Adrenal gland (tissue), 12 donors: ENCODE measurements around the gene CAMK1. TPM values are rescaled to one million over a fixed set of nuclear protein-coding genes. Genes with fewer than 3 reads are reported as not detected.

Source experiments
- DNase-seq, 7 donors: peaks; one replicate each; pipeline ENCODE4 v3.0.0-alpha.2; 2019 to 2020
- H3K27ac ChIP-seq, 5 donors: fragments of 200-600 bp; sonication (generic) in 4 of 5; 1 replicate in 3 of 5; 2 replicates in 2 of 5; pipeline versions ENCODE4 v1.5.1 to v1.8.0; 2016 to 2020; ENCODE audit warnings: mild to moderate bottlenecking in 1 of 5
- H3K27me3 ChIP-seq: fragments of 200-600 bp; 2 replicates; pipeline ENCODE4 v1.8.0; 2021
- H3K36me3 ChIP-seq, 2 donors: fragments of 200-600 bp; replicated peaks in 1 of 2; 1 replicate in 1 of 2; 2 replicates in 1 of 2; pipeline versions ENCODE4 v1.5.1 to v1.8.0; 2018 to 2022
- H3K4me1 ChIP-seq, 2 donors: fragments of 200-600 bp; replicated peaks in 1 of 2; 1 replicate in 1 of 2; 2 replicates in 1 of 2; pipeline versions ENCODE4 v1.5.1 to v1.8.0; 2018 to 2021
- H3K4me3 ChIP-seq, 4 donors: fragments of 200-600 bp; sonication (generic) in 3 of 4; one replicate each; pipeline ENCODE4 v1.5.1; 2016 to 2018
- H3K9me3 ChIP-seq, 3 donors: fragments of 200-600 bp; sonication (generic) in 1 of 3; replicated peaks in 1 of 3; 1 replicate in 2 of 3; 2 replicates in 1 of 3; pipeline versions ENCODE4 v1.5.1 to v1.8.0; 2016 to 2021
- CTCF ChIP-seq, 6 experiments: fragments of 450-650 bp in 4 of 6; fragments of 200-600 bp in 2 of 6; sonication (generic) in 1 of 6; IDR thresholded peaks; 1 replicate in 5 of 6; 2 replicates in 1 of 6; pipeline versions ENCODE4 v1.5.1 to v1.8.0; 2016 to 2021; ENCODE audit warnings: antibody characterized with exemption in 6 of 6, mild to moderate bottlenecking in 2 of 6, moderate library complexity in 1 of 6
- POLR2A ChIP-seq, 2 donors: fragments of 450-650 bp; IDR thresholded peaks; one replicate each; pipeline ENCODE4 v1.6.1; 2017; ENCODE audit warnings: antibody characterized with exemption in 2 of 2, mild to moderate bottlenecking in 2 of 2, moderate library complexity in 1 of 2
- WGBS, 4 donors: extraction: QIAGEN DNeasy Blood & Tissue Kit in 2 of 4; methylation state at CpG; one replicate each; pipeline versions ENCODE4 v1.1.5 to v1.1.7; 2013 to 2017; 5-methylcytosine and 5-hydroxymethylcytosine counted together
- intact Hi-C, 2 donors: fragments of 100-400 bp; cut with DNase I; formaldehyde crosslinking; loops; one replicate each; pipeline versions ENCODE4 v1.14.1 to v1.15.0; 2022 to 2023
- polyA plus RNA-seq, 3 donors: library from polyadenylated mRNA; stranded (reverse); fragments of 200-250 nt in 2 of 3; fragments of 350-450 nt in 1 of 3; fragmentation: Illumina TruSeq in 1 of 3; extraction: RNeasy Lipid Tissue Mini Kit (QIAGEN cat#74804) in 1 of 3; gene quantifications; one replicate each; pipeline ENCODE4 v1.2.3, GENCODE V29; 2013 to 2014
- total RNA-seq, 9 donors: library from RNA; depleted of rRNA in 4 of 9; stranded (reverse); fragments of >200 nt in 4 of 9; fragments of 120-200 nt in 1 of 9; fragmentation: NEBNext Ultra II Directional in 1 of 9; extraction: Animal tissue kit (Norgen Biotek cat#: 25700) in 1 of 9; gene quantifications; one replicate each; pipeline versions ENCODE4 v1.1.0 to v1.2.4, GENCODE V29; 2013 to 2023
- donor health status: healthy with polysubstance abuse.
- donor health status: Bipolar disorder and iron deficiency.
- donor health status: DM: yes; HTN: yes; CAD: no.
- donor health status: DM: no; HTN: no; CAD: no.
- donor health status: DM: no; HTN: no; CAD: no.
- donor health status: DM: yes; HTN: yes; CAD: no.

The CAMK1 gene
- total and polyA plus RNA-seq, 12 donors: 12.7 to 281 (median 176) TPM

GRCh38 chr3:9729419-9729818, 40.3 kb downstream of the CAMK1 start:
- Histone ChIP-seq H3K36me3 (peaks cover 0 to 5% of the 10 kb centered on the region in 2 donors), H3K9me3 (no peaks in the 10 kb centered on the region), H3K27me3 (no peaks in the 10 kb centered on the region), H3K27ac (no peak overlapping the region), H3K4me3 (no peak overlapping the region), H3K4me1 (peaks cover 12 to 23% of the 10 kb centered on the region in 2 donors)
- no peak for TF ChIP-seq CTCF (IDR thresholded peaks at IDR 0.05)
- no peak for TF ChIP-seq POLR2A (IDR thresholded peaks at IDR 0.05)
- no peak for DNase-seq
- WGBS, 4 donors: 86 to 98% (median 90%) methylated on average over 9 to 10 of the region's 10 CpGs
- intact Hi-C loops: loop anchor here (10.0 kb wide), 2 partner anchors 215 to 225 kb away; no protein-coding TSS in a partner anchor

GRCh38 chr3:9727743-9728142, 42.0 kb downstream of the CAMK1 start:
- H3K36me3 ChIP-seq: no peaks in the 10 kb centered on the region
- 93 to 98% (median 97%) methylated on average over 2 of the region's 2 CpGs for WGBS, 4 donors
- H3K4me1 ChIP-seq: peaks cover 5 to 13% of the 10 kb centered on the region in 2 donors
- DNase-seq: no peak
- no peaks in the 10 kb centered on the region for H3K9me3 ChIP-seq
- no peaks in the 10 kb centered on the region for H3K27me3 ChIP-seq
- TF ChIP-seq CTCF (IDR thresholded peaks at IDR 0.05): no peak
- no peak for TF ChIP-seq POLR2A (IDR thresholded peaks at IDR 0.05)
- H3K4me3 ChIP-seq: no peak overlapping the region
- intact Hi-C loops: loop anchor here (10.0 kb wide), 2 partner anchors 217 to 223 kb away; no protein-coding TSS in a partner anchor
- no peak overlapping the region for H3K27ac ChIP-seq

GRCh38 chr3:9727041-9727595, 42.6 kb downstream of the CAMK1 start:
- 8 to 20% (median 12%) methylated on average over 5 to 11 of the region's 11 CpGs for WGBS, 4 donors
- H3K27me3 ChIP-seq: no peaks in the 10 kb centered on the region
- H3K4me1 ChIP-seq: peaks cover 0 to 7% of the 10 kb centered on the region in 2 donors
- no peaks in the 10 kb centered on the region for H3K9me3 ChIP-seq
- DNase-seq: peak in 1 of 7 donors; percentile 17
- no peak overlapping the region for H3K4me3 ChIP-seq
- H3K36me3 ChIP-seq: no peaks in the 10 kb centered on the region
- intact Hi-C loops: loop anchor here (10.0 kb wide), 2 partner anchors 218 to 222 kb away; no protein-coding TSS in a partner anchor
- TF ChIP-seq CTCF (IDR thresholded peaks at IDR 0.05) (peak in 4 of 6 experiments; percentile 11 to 32 (median 27)), POLR2A (IDR thresholded peaks at IDR 0.05) (no peak)
- H3K27ac ChIP-seq: no peak overlapping the region

- TF ChIP-seq POLR2A (IDR thresholded peaks at IDR 0.05) (no peak), CTCF (IDR thresholded peaks at IDR 0.05) (no peak)
- no peaks in the 10 kb centered on the region for H3K27me3 ChIP-seq
- no peak overlapping the region for H3K4me3 ChIP-seq
- no peak for DNase-seq
- intact Hi-C loops: loop anchor here (10.0 kb wide), 2 partner anchors 219 to 221 kb away; no protein-coding TSS in a partner anchor
- H3K36me3 ChIP-seq: no peaks in the 10 kb centered on the region
- peaks cover 0 to 7% of the 10 kb centered on the region in 2 donors for H3K4me1 ChIP-seq
- no peak overlapping the region for H3K27ac ChIP-seq
- H3K9me3 ChIP-seq: no peaks in the 10 kb centered on the region
- WGBS, 4 donors: 77 to 92% (median 90%) methylated on average over 4 of the region's 4 CpGs
Observed at GRCh38 chr3:9725775-9726515, 43.8 kb downstream of the CAMK1 start.
